ENCODE data around the gene UCHL1. TPM values are rescaled to one million over a fixed set of nuclear protein-coding genes. Genes with fewer than 3 reads are reported as not detected.

Gene UCHL1
- total RNA-seq, 4 donors from 2014 or later: 14.6 to 202 (median 35.6) TPM

DNA sequence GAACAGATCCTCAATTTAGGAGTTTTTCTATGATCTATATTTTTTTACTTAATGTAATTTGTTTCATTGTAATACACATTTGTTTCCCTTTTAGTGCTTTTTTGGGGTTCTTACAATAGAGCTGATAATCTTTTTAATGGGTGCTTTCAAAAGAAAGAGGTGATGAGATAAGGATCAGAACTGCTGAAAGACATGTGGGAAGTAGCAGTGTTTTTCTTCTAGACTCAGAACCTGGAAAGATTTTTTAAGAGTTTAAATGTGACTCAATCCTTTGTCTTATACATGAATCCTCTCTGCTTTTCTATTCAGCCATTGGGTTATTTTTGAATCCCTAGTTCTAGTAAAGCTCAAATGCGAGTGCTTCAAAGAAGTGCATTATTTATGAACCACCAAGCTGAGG, 25.6 kb downstream of the UCHL1 start:
- TF ChIP-seq, protein P1, sequence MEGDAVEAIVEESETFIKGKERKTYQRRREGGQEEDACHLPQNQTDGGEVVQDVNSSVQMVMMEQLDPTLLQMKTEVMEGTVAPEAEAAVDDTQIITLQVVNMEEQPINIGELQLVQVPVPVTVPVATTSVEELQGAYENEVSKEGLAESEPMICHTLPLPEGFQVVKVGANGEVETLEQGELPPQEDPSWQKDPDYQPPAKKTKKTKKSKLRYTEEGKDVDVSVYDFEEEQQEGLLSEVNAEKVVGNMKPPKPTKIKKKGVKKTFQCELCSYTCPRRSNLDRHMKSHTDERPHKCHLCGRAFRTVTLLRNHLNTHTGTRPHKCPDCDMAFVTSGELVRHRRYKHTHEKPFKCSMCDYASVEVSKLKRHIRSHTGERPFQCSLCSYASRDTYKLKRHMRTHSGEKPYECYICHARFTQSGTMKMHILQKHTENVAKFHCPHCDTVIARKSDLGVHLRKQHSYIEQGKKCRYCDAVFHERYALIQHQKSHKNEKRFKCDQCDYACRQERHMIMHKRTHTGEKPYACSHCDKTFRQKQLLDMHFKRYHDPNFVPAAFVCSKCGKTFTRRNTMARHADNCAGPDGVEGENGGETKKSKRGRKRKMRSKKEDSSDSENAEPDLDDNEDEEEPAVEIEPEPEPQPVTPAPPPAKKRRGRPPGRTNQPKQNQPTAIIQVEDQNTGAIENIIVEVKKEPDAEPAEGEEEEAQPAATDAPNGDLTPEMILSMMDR (IDR thresholded peaks at IDR 0.05): no peak
- TF ChIP-seq POLR2AphosphoS5 (IDR thresholded peaks at IDR 0.05) (no peak), POLR2A (IDR thresholded peaks at IDR 0.05) (no peak), EP300 (IDR thresholded peaks at IDR 0.05; ENCODE audit: low read depth) (no peak)
- Histone ChIP-seq H3K27me3 (peaks cover 7% of the 10 kb centered on the region), H3K27ac (no peak overlapping the region), H3K4me1 (no peaks in the 10 kb centered on the region), H3K4me3 (no peak overlapping the region), H3K36me3 (no peaks in the 10 kb centered on the region), H3K9me3 (no peaks in the 10 kb centered on the region)
- DNase-seq: no peak
- in situ Hi-C loops (cut with MboI; ENCODE audit: low pct_ligation_motif_present in 1 of 4, low pct_unique_long_range_greater_than_20kb in 1 of 4, low sequenced_read_pairs in 3 of 4) (loop anchor here (5.0 to 25.0 kb wide), 5 partner anchors 362 to 605 kb away; no protein-coding TSS in a partner anchor), intact Hi-C loops (cut with DNase I; ENCODE audit: low total_unique reads) (loop anchor here (5.0 kb wide), 2 partner anchors 365 to 380 kb away; no protein-coding TSS in a partner anchor)
- WGBS, 2 donors (ENCODE audit: low coverage in 1 of 2): 37 to 70% methylated on average over 1 of the region's 1 CpG

DNA sequence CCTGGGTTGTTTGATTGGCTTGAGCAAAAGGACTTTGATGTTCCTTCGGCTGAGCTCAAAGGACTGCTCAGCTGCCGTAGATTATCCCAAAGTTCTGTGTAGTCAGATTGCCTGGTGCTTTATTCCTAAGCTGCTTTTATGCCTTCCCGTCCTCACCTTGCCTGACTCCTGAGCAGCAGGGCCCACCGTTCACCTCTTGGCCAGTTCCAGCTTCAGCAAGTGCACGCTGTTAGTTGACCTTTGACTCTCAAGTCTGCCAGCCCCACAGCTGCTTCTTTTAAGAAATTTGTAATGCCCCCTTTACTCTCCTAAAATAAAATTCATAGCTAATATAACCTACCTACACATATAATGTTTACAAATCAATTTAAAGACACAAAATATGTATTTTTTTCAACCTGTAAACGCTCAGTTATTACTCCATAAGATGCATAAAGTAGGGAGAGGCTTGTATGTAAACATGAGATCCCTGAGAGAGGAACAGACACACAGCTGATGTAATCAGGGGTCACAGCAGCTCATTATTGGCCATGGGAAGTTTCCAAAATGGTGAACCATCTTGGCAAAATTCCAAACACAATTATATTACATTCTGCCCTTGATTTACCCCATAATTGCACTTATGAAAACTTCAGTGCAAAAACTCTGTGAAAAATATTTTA, 28.6 kb downstream of the UCHL1 start:
- in situ Hi-C loops (cut with MboI; ENCODE audit: low pct_ligation_motif_present in 1 of 4, low pct_unique_long_range_greater_than_20kb in 1 of 4, low sequenced_read_pairs in 3 of 4): loop anchor here (10.0 to 25.0 kb wide), 4 partner anchors 359 to 602 kb away; no protein-coding TSS in a partner anchor
- WGBS, 2 donors (ENCODE audit: low coverage in 1 of 2): 75% methylated on average over 2 to 6 of the region's 6 CpGs
- Histone ChIP-seq H3K4me3 (no peak overlapping the region), H3K4me1 (no peaks in the 10 kb centered on the region), H3K27me3 (peaks cover 4% of the 10 kb centered on the region), H3K36me3 (no peaks in the 10 kb centered on the region), H3K27ac (no peak overlapping the region), H3K9me3 (no peaks in the 10 kb centered on the region)
- intact Hi-C loops (cut with DNase I; ENCODE audit: low total_unique reads): no loop called here
- DNase-seq: no peak
- TF ChIP-seq POLR2AphosphoS5 (IDR thresholded peaks at IDR 0.05) (no peak), EP300 (IDR thresholded peaks at IDR 0.05; ENCODE audit: low read depth) (no peak), POLR2A (IDR thresholded peaks at IDR 0.05) (no peak)
- TF ChIP-seq, protein P1 (IDR thresholded peaks at IDR 0.05): no peak

DNA sequence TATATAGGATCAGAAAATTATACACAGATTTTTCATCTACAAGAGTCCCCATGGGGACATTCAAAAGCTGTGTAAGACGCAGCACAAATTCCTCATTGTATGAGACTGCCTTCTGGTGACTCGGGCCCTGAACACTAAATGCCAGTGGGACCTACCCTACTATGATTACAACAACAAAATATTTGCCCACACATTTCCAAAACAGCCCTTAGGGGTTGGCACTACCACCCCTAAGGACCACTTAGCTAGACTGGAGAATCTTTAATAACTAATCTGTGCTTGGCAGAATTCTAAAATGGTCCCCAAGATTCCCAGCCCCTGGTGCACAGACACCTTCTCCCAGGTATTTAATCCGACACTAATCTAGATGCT, 29.1 kb downstream of the UCHL1 start:
- intact Hi-C loops (cut with DNase I; ENCODE audit: low total_unique reads): no loop called here
- Histone ChIP-seq H3K27ac (no peak overlapping the region), H3K27me3 (no peaks in the 10 kb centered on the region), H3K4me3 (no peak overlapping the region), H3K36me3 (no peaks in the 10 kb centered on the region), H3K9me3 (no peaks in the 10 kb centered on the region), H3K4me1 (no peaks in the 10 kb centered on the region)
- TF ChIP-seq POLR2A (IDR thresholded peaks at IDR 0.05): no peak
- no peak for TF ChIP-seq POLR2AphosphoS5 (IDR thresholded peaks at IDR 0.05)
- TF ChIP-seq EP300 (IDR thresholded peaks at IDR 0.05; ENCODE audit: low read depth): no peak
- TF ChIP-seq, protein P1 (IDR thresholded peaks at IDR 0.05): no peak
- DNase-seq: no peak
- WGBS, 2 donors (ENCODE audit: low coverage in 1 of 2): 76 to 93% methylated on average over 2 to 3 of the region's 3 CpGs
- in situ Hi-C loops (cut with MboI; ENCODE audit: low pct_ligation_motif_present in 1 of 4, low pct_unique_long_range_greater_than_20kb in 1 of 4, low sequenced_read_pairs in 3 of 4): loop anchor here (10.0 to 25.0 kb wide), 4 partner anchors 359 to 601 kb away; no protein-coding TSS in a partner anchor

DNA sequence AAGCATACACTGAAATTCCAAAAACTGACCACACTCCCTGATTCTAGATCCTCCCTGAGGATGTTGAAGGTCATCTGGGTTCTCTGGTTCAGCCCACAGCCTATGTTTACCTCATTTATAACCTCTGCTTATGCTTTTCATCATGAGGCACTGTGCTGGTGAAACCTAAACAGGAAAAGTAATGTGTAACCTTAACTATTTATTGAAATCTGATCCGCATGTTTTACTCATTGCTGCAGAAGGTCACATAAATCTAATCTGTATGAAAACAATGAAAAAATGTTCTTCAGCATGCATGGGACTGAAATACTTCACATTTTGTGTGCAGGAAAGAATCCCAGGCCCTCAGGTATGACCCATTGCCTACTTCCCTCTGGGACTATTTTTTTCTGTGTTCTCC, 30.3 kb downstream of the UCHL1 start:
- no peak overlapping the region for H3K27ac ChIP-seq
- no peaks in the 10 kb centered on the region for H3K9me3 ChIP-seq
- in situ Hi-C loops (cut with MboI; ENCODE audit: low pct_ligation_motif_present in 1 of 4, low pct_unique_long_range_greater_than_20kb in 1 of 4, low sequenced_read_pairs in 3 of 4): loop anchor here (10.0 to 25.0 kb wide), 4 partner anchors 358 to 600 kb away; no protein-coding TSS in a partner anchor
- no peak for DNase-seq
- intact Hi-C loops (cut with DNase I; ENCODE audit: low total_unique reads): no loop called here
- no peak for TF ChIP-seq EP300 (IDR thresholded peaks at IDR 0.05; ENCODE audit: low read depth)
- no peak for TF ChIP-seq POLR2A (IDR thresholded peaks at IDR 0.05)
- TF ChIP-seq, protein P1 (IDR thresholded peaks at IDR 0.05): no peak
- TF ChIP-seq POLR2AphosphoS5 (IDR thresholded peaks at IDR 0.05): no peak
- H3K36me3 ChIP-seq: no peaks in the 10 kb centered on the region
- H3K4me1 ChIP-seq: no peaks in the 10 kb centered on the region
- WGBS, 2 donors (ENCODE audit: low coverage in 1 of 2): 71 to 79% methylated on average over 1 of the region's 1 CpG
- H3K27me3 ChIP-seq: no peaks in the 10 kb centered on the region
- no peak overlapping the region for H3K4me3 ChIP-seq
